NCI-H2171 treated with DMSO at 0.1 percent for 48 hours (cell line): Measurements from ENCODE around the gene GRAP2.

Experiments used
- DNase-seq: peaks from one replicate; lab custom pipeline; 2025; lab: John Stamatoyannopoulos, UW

The GRAP2 gene

GRCh38 chr22:39994566-39995392 lies 93.9 kb downstream of the GRAP2 start, which contains the start of gene FAM83F:
Gene FAM83F (plus strand): TSS chr22:39994954. CDS start chr22:39995043, 89 bp downstream.
- peak; percentile 45 for DNase-seq

GRCh38 chr22:39995393-39996252 lies 94.7 kb downstream of the GRAP2 start:
- peak; percentile 6 for DNase-seq

DNA sequence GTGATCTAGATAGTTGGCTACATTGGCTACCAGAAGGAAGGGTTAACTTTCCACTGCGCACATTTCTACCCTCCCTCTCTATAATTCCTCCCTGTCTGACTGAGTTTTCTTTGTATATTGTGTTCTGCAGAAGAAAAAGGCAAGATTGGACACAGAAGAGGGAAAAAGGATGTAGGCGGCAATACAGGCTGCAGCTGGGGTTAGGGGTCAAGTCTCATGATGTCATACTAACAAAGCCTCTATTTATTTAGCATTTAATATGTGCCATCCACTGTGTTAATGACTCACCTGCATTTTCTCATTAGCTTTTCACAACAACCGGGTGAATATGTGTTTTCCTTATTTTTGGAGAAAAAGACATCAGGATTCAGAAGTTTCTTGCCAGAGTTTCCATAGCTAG lies 95.8 kb downstream of the GRAP2 start:
- no peak for DNase-seq

- no peak for DNase-seq
Observed at GRCh38 chr22:39997421-39997820, 96.5 kb downstream of the GRAP2 start.

DNA sequence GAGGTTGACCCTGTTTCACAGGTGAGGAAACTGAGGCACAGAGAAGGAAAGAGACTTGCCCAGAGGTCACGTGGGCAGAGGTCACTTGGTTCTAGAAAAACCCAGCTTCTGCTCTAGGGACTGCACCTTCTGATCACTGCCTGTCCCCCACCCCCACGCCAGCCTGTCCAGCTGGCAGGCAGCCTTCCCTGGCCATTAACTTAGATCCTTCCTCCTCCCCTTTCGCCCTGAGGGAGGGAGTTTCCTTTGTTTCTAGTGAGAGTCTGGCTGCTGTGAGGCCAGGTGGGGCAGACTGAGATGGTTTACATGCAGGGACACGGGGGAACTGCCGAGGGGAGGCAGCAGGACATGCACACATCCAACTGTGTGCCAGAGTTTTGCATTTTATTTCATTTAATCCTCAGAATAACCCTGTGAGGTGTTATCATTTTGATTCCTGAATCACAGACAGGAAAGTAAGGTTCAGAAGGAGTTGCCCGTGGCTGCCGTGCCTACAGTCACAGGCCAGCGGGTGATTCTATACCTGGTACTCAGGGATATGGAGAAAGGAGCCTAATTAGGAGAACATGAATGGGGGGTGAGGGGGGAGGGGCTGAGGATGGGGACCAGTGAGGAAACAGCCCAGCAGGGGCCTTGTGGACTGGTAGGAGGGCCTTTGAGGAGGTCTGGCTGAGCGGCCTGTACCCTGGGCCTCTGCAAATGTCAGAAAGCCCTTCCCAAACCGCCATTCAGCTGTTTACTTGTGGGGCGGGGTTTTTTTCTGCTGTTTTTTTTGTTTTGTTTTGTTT lies 97.2 kb downstream of the GRAP2 start:
- peak; percentile 48 for DNase-seq

GRCh38 chr22:39999144-39999757 lies 98.4 kb downstream of the GRAP2 start:
- DNase-seq = no peak

GRCh38 chr22:40000171-40000570 lies 99.3 kb downstream of the GRAP2 start:
- DNase-seq = peak; percentile 18

DNA sequence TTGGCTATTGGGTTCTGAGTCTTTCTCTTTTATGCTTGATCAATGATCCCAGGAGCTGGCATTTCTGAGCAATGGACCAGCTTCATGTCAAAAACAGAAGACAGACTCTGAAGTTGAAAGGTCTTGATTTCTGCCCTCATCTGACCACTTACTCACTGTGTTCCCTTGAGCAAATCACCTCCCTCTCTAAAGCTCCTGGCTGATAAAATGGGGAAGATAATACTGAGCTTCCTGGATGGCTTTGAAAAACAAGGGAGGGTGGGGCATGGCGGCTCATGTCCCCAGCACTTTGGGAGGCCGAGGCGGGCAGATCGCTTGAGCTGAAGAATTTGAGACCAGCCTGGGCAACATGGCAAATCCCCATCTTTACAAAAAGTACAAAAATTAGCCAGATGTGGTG lies 100.2 kb downstream of the GRAP2 start:
- no peak for DNase-seq

GRCh38 chr22:40001800-40002577 lies 101.1 kb downstream of the GRAP2 start:
- DNase-seq = no peak

DNA sequence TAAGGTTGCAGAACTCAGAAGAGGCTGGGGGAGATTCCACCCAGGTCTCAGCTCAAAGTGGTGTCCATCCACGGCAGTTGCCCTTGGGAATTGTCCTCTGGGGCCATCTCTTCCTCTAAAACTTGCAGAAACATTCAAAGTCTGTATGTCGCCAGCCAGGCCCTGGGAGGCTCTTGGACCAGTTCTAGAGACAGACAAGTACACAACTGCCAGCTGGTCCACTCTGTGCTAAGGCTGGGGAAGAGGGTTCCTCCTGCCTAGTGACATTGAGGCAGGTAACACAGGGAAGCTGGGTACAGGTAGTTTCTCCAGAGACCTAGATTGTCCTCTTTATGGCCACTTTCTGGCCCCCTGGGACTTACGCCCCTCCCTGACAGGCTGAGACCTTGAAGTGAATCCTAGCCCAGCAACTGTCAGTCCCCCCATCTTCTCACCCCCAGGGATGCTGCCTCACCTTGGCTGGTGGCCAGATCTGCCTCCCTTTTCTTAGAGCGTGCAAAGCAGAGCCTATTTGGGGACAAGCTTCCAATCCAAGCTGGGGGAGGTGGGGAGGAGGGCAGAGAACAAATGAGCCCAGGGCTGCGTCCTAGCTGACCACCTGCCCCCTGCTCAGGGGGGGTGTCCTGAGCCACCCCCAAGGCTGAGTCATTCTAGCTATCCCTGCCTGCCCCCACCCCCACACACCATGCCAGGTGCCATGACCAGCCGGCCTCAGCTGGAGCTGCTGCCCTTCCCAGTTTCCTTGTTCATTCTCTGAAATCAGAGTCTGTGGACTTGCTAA lies 102.2 kb downstream of the GRAP2 start:
- DNase-seq = peak; percentile 46

GRCh38 chr22:40004836-40005235 lies 104.0 kb downstream of the GRAP2 start:
- DNase-seq = peak; percentile 85

- DNase-seq = peak; percentile 43
Observed at GRCh38 chr22:40006641-40007040, 105.8 kb downstream of the GRAP2 start.

DNA sequence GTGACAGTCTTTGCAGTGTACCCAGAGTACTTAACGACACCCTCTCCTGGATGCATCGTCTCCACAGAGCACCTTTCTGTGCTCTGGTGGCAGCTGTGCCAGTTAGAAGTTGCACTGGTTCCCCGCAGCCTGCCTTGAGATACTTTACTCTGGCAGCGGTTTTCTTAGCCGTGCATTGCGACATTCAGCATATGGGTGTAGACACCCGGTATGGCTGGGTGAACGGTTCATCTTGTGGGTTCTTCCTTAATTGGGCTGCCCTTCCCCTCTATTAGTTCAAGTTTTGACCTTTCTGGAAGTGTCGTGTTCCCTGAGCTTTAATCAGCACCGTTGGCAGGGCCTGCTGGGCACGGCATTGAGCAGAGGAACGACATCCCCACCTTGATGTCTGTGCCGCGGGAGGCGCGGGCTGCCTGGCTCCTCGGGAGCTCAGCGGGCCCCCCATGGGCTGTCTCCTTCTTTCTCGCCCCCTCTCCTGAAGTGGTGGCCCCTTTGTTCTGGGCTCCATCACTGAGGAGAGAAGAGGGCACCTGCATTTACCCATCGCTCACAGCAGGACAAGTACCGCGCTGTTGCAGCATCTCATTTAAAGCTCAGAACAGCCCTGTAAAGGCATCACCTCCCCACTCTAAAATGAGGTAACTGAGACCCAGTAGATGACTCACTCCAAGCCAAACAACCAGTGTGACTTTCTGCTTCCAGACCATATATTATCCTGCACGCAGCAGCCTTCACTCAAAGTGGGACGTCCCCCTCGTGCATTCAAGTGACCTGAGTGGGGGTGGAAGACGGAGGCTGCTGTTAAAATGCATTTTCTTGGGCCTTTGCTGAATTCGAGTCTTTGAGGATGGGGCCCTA lies 107.2 kb downstream of the GRAP2 start:
- DNase-seq = peak; percentile 34

DNA sequence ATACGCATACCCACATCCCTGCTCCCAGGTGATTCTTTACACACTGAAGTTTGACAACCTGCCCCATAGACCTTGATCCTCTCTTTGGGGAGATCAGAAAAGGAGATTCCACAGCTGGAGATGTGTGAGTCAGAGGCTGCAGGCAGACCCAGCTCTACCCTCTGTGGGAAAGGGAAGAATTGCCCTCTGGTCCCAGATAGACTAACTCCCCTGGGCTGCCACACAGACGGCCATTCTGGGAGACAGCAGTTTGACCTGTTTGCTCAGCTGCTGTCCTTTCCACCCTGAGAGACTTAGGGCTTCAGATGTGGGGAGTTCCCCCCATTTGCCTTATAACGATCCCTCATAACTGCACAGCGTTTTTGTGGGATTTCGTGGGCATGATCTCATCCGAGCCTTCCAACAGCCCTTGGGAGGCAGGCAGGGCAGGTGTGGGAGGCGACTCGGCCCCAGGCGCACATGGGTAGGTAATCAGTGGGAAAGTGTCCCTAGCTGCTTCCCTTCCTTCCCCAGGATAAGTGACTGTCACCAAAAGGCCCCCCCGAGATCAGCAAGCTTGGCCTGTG lies 107.9 kb downstream of the GRAP2 start:
- DNase-seq = no peak

DNA sequence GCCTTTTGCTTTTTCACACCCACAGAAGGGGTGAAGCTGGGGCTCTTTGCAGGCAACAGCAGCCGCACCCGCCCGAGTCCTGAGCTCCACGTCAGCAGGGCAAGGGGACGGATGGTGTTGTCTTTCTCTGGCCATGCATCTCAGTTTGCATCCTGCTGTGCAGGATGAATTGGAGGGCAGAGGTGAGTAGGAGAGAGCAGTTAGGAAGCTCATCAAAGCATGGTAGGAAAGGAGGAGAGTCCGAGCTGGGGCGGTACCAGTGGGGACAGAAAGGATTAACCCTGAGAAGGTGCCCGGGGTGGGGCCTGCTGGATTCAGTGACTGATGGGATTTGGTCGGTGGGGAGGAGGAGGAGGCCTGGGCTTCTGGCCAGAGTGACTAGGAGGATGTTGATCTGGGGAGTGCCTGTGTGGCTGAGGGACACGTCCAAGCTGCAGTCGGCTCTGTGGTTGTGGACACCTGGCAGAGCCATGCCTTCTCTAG lies 108.4 kb downstream of the GRAP2 start:
- DNase-seq = peak; percentile 30

GRCh38 chr22:40009951-40010671 lies 109.2 kb downstream of the GRAP2 start:
- peak; percentile 96 for DNase-seq

DNA sequence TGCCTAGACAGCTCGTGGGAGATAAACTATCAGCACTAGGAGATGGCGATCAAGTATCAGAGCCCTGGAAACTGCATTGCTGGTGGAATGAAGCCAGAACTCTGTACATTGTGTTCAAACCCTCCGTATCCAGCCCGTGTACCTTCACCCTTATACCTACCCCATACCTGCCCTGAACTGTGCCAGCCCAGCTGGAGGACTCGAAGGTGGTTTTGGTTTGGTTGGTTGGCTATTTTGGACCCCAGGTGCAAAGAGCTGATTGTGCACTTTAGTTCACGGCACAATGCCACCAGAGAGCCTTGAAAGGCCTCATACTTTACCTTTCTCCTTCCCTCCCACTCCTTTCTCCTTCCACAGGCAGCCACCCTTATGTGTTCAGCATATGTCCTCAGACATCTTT lies 109.9 kb downstream of the GRAP2 start:
- DNase-seq = peak; percentile 54

GRCh38 chr22:40014667-40015248 lies 113.9 kb downstream of the GRAP2 start:
- no peak for DNase-seq
